GM21576 (cell line): Measurements from ENCODE around the gene WASF3.
"Not testable (repeated sequence)": the region's sequence is repeated elsewhere in the genome, so short reads cannot be mapped to it uniquely, and the experiment has no call there.

Experiments
- ATAC-seq: cut with Tn5 transposase; IDR thresholded peaks from one replicate; pipeline ENCODE4 v1.9.1; 2021; ENCODE audit warnings: mild to moderate bottlenecking, moderate library complexity; ENCODE audit not compliant: unreplicated experiment

Gene WASF3

GRCh38 chr13:26623125-26623524, 65.6 kb downstream of the WASF3 start:
- no peak for ATAC-seq

- no peak for ATAC-seq
These were observed 67.1 kb downstream of the WASF3 start for GRCh38 chr13:26624572-26624971.

- ATAC-seq: no peak
These were observed 68.8 kb downstream of the WASF3 start for GRCh38 chr13:26626271-26626670.

- ATAC-seq: no peak
These were observed 71.2 kb downstream of the WASF3 start for GRCh38 chr13:26628706-26629105.

GRCh38 chr13:26629260-26629825, 71.9 kb downstream of the WASF3 start:
- ATAC-seq: no peak

GRCh38 chr13:26635634-26636033, 78.2 kb downstream of the WASF3 start:
- not testable (repeated sequence) for ATAC-seq

GRCh38 chr13:26636073-26636472, 78.6 kb downstream of the WASF3 start:
- not testable (repeated sequence) for ATAC-seq

- ATAC-seq: no peak
These were observed 89.1 kb downstream of the WASF3 start for GRCh38 chr13:26646603-26647002.

GRCh38 chr13:26651234-26651633, 93.8 kb downstream of the WASF3 start:
- ATAC-seq: no peak

GRCh38 chr13:26653310-26653709, 95.8 kb downstream of the WASF3 start:
- ATAC-seq: no peak

GRCh38 chr13:26653842-26654241, 96.4 kb downstream of the WASF3 start:
- ATAC-seq: no peak

- no peak for ATAC-seq
These were observed 99.4 kb downstream of the WASF3 start for GRCh38 chr13:26656919-26657318.

GRCh38 chr13:26658448-26659385, 101.2 kb downstream of the WASF3 start:
- ATAC-seq: no peak

- no peak for ATAC-seq
These were observed 102.7 kb downstream of the WASF3 start for GRCh38 chr13:26660185-26660584.

- ATAC-seq: no peak
These were observed 103.3 kb downstream of the WASF3 start for GRCh38 chr13:26660766-26661165.

- no peak for ATAC-seq
These were observed 106.3 kb downstream of the WASF3 start for GRCh38 chr13:26663791-26664190.

GRCh38 chr13:26664286-26664685, 106.8 kb downstream of the WASF3 start:
- no peak for ATAC-seq

GRCh38 chr13:26664876-26665275, 107.4 kb downstream of the WASF3 start:
- ATAC-seq: no peak

- ATAC-seq: no peak
These were observed 111.1 kb downstream of the WASF3 start for GRCh38 chr13:26668357-26669146.

- no peak for ATAC-seq
These were observed 116.4 kb downstream of the WASF3 start for GRCh38 chr13:26673890-26674289.

GRCh38 chr13:26677156-26677555, 119.7 kb downstream of the WASF3 start:
- no peak for ATAC-seq
